GM19023 (cell line): Measurements from ENCODE around the gene OR4D9.
A peak's percentile ranks its signal among the peaks of the same experiment; 100 is the strongest.

Source experiments
- ATAC-seq: cut with Tn5 transposase; IDR thresholded peaks from one replicate; pipeline ENCODE4 v1.9.1; 2021; ENCODE audit warnings: mild to moderate bottlenecking, moderate library complexity; ENCODE audit not compliant: unreplicated experiment

OR4D9 gene

GRCh38 chr11:59550368-59550841 lies 39.1 kb downstream of the OR4D9 start:
- ATAC-seq, result peak; percentile 92

GRCh38 chr11:59550842-59551658 lies 39.7 kb downstream of the OR4D9 start:
- ATAC-seq, result no peak

GRCh38 chr11:59551659-59552521 lies 40.6 kb downstream of the OR4D9 start:
- ATAC-seq, result no peak

- ATAC-seq, result no peak
Measured at GRCh38 chr11:59552844-59553243, 41.5 kb downstream of the OR4D9 start.

- ATAC-seq, result no peak
Measured at GRCh38 chr11:59553323-59553722, 42.0 kb downstream of the OR4D9 start.

- no peak for ATAC-seq
Measured at GRCh38 chr11:59555601-59556114, 44.3 kb downstream of the OR4D9 start.

- ATAC-seq, result no peak
Measured at GRCh38 chr11:59556115-59556916, 45.0 kb downstream of the OR4D9 start.

GRCh38 chr11:59556917-59557348 lies 45.6 kb downstream of the OR4D9 start:
- no peak for ATAC-seq

- ATAC-seq, result no peak
Measured at GRCh38 chr11:59558270-59558643, 46.9 kb downstream of the OR4D9 start.

GRCh38 chr11:59559886-59560285 lies 48.5 kb downstream of the OR4D9 start:
- no peak for ATAC-seq

- ATAC-seq, result peak; percentile 29
Measured at GRCh38 chr11:59560290-59560701, 49.0 kb downstream of the OR4D9 start.

- peak; percentile 51 for ATAC-seq
Measured at GRCh38 chr11:59560702-59561473, 49.5 kb downstream of the OR4D9 start.

GRCh38 chr11:59562292-59562691 lies 51.0 kb downstream of the OR4D9 start:
- no peak for ATAC-seq
